Liver (tissue), 9 donors: ENCODE measurements around the gene ADK. TPM values are rescaled to one million over a fixed set of nuclear protein-coding genes. Genes with fewer than 3 reads are reported as not detected.

Experiments
- DNase-seq: peaks from one replicate; pipeline ENCODE4 v3.0.0-alpha.2; 2017; ENCODE audit warnings: low spot score
- H3K27ac ChIP-seq, 2 donors: one replicate each; pipeline ENCODE4 v1.7.0; 2013; ENCODE audit warnings: inconsistent platforms in 2 of 2, low read length in 2 of 2, control low read depth in 1 of 2, low read depth in 1 of 2, mild to moderate bottlenecking in 1 of 2
- H3K27me3 ChIP-seq, 4 donors: one replicate each; pipeline versions ENCODE4 v1.6.1 to v1.7.0; 2013; ENCODE audit warnings: low read length in 3 of 4, inconsistent platforms in 1 of 4, mild to moderate bottlenecking in 1 of 4, moderate library complexity in 1 of 4; ENCODE audit not compliant: control insufficient read depth in 4 of 4, insufficient read depth in 4 of 4
- H3K36me3 ChIP-seq, 4 donors: one replicate each; pipeline versions ENCODE4 v1.6.1 to v1.7.0; 2013; ENCODE audit warnings: low read length in 3 of 4, mild to moderate bottlenecking in 3 of 4, low read depth in 1 of 4, moderate library complexity in 1 of 4; ENCODE audit not compliant: control insufficient read depth in 4 of 4, insufficient read depth in 3 of 4
- H3K4me1 ChIP-seq, 4 donors: one replicate each; pipeline versions ENCODE4 v1.6.1 to v1.7.0; 2013; ENCODE audit warnings: low read length in 3 of 4, mild to moderate bottlenecking in 3 of 4, moderate library complexity in 1 of 4; ENCODE audit not compliant: control insufficient read depth in 4 of 4, insufficient read depth in 4 of 4
- H3K4me3 ChIP-seq, 3 donors: one replicate each; pipeline versions ENCODE4 v1.6.1 to v1.7.0; 2013; ENCODE audit warnings: low read length in 3 of 3, control low read depth in 1 of 3, low read depth in 1 of 3, mild to moderate bottlenecking in 1 of 3
- H3K9ac ChIP-seq, 2 donors: one replicate each; pipeline ENCODE4 v1.7.0; 2013; ENCODE audit warnings: low read length in 2 of 2, mild to moderate bottlenecking in 2 of 2, moderate library complexity in 2 of 2, control low read depth in 1 of 2, low read depth in 1 of 2
- H3K9me3 ChIP-seq, 4 donors: one replicate each; pipeline versions ENCODE4 v1.6.1 to v1.7.0; 2013; ENCODE audit warnings: low read length in 3 of 4; ENCODE audit not compliant: control insufficient read depth in 4 of 4
- ATF3 ChIP-seq: IDR thresholded peaks from 2 replicates; pipeline ENCODE4 v1.6.1; 2016; ENCODE audit warnings: antibody characterized with exemption
- CTCF ChIP-seq: fragments of 150-350 bp; IDR thresholded peaks from 2 replicates; pipeline ENCODE4 v1.5.1; 2017; ENCODE audit warnings: improper control_type of control experiment, low read depth, low read length; ENCODE audit not compliant: missing input control
- EGR1 ChIP-seq, 2 donors: IDR thresholded peaks; 2 replicates each; pipeline ENCODE4 v1.6.1; 2016 to 2018; ENCODE audit warnings: antibody characterized with exemption in 2 of 2, low read depth in 2 of 2
- FOXA1 ChIP-seq: IDR thresholded peaks from 2 replicates; pipeline ENCODE4 v1.6.1; 2016; ENCODE audit warnings: antibody characterized with exemption
- FOXA2 ChIP-seq: IDR thresholded peaks from 2 replicates; pipeline ENCODE4 v1.6.1; 2016; ENCODE audit warnings: antibody characterized with exemption
- GABPA ChIP-seq, 2 donors: IDR thresholded peaks in 1 of 2; conservative IDR thresholded peaks in 1 of 2; 2 replicates each; pipeline ENCODE4 v1.6.1; 2016; ENCODE audit warnings: antibody characterized with exemption in 2 of 2, mild to moderate bottlenecking in 1 of 2, moderate library complexity in 1 of 2
- HNF4A ChIP-seq, 2 donors: conservative IDR thresholded peaks; 2 replicates each; pipeline ENCODE4 v1.6.1; 2016; ENCODE audit warnings: antibody characterized with exemption in 2 of 2, mild to moderate bottlenecking in 2 of 2
- HNF4G ChIP-seq: IDR thresholded peaks from 2 replicates; pipeline ENCODE4 v1.6.1; 2016; ENCODE audit warnings: antibody characterized with exemption
- JUND ChIP-seq, 2 donors: IDR thresholded peaks; 2 replicates each; pipeline ENCODE4 v1.6.1; 2016; ENCODE audit warnings: antibody characterized with exemption in 2 of 2
- MAX ChIP-seq: IDR thresholded peaks from 2 replicates; pipeline ENCODE4 v1.6.1; 2016; ENCODE audit warnings: antibody characterized with exemption
- NR2F2 ChIP-seq: IDR thresholded peaks from 2 replicates; pipeline ENCODE4 v1.6.1; 2016; ENCODE audit warnings: antibody characterized with exemption
- RAD21 ChIP-seq, 2 donors: IDR thresholded peaks; 2 replicates each; pipeline ENCODE4 v1.6.1; 2016; ENCODE audit warnings: antibody characterized with exemption in 2 of 2, mild to moderate bottlenecking in 2 of 2
- REST ChIP-seq: IDR thresholded peaks from 2 replicates; pipeline ENCODE4 v1.6.1; 2016; ENCODE audit warnings: antibody characterized with exemption, mild to moderate bottlenecking
- RXRA ChIP-seq, 2 donors: IDR thresholded peaks; 2 replicates each; pipeline ENCODE4 v1.6.1; 2017 to 2018; ENCODE audit warnings: antibody characterized with exemption in 2 of 2, mild to moderate bottlenecking in 1 of 2
- SP1 ChIP-seq: IDR thresholded peaks from 2 replicates; pipeline ENCODE4 v1.6.1; 2018; ENCODE audit warnings: antibody characterized with exemption, mild to moderate bottlenecking
- TAF1 ChIP-seq: conservative IDR thresholded peaks from 2 replicates; pipeline ENCODE4 v1.6.1; 2016; ENCODE audit warnings: antibody characterized with exemption, mild to moderate bottlenecking
- YY1 ChIP-seq: IDR thresholded peaks from 2 replicates; pipeline ENCODE4 v1.6.1; 2016; ENCODE audit warnings: antibody characterized with exemption, mild to moderate bottlenecking
- ZBTB33 ChIP-seq: IDR thresholded peaks from 2 replicates; pipeline ENCODE4 v1.6.1; 2016; ENCODE audit warnings: antibody characterized with exemption
- WGBS: extraction: QIAGEN DNeasy Blood & Tissue Kit; methylation state at CpG from one replicate; pipeline ENCODE4 v1.1.7; 2013; 5-methylcytosine and 5-hydroxymethylcytosine counted together
- polyA plus RNA-seq, 2 donors: library from polyadenylated mRNA; stranded (reverse) in 1 of 2; unstranded in 1 of 2; fragments of 200-250 nt in 1 of 2; fragments of >200 nt in 1 of 2; fragmentation: Nextera tagmentation in 1 of 2; extraction: Ambion mirVana in 1 of 2; gene quantifications; one replicate each; pipeline versions ENCODE4 v1.2.1 to v1.2.3, GENCODE V29; 2013 to 2015
- total RNA-seq, 2 donors: library from RNA; depleted of rRNA; stranded (reverse); fragments of >200 nt; gene quantifications; one replicate each; pipeline ENCODE4 v1.2.3, GENCODE V29; 2014
- donor health status: healthy.
- donor health status: healthy.
- donor health status: healthy.
- donor health status: healthy.
- donor health status: healthy.

ADK gene
- total and polyA plus RNA-seq, 4 donors: 18.0 to 110 (median 65.5) TPM

- no peak overlapping the region for H3K4me3 ChIP-seq
- H3K9ac ChIP-seq: no peak overlapping the region
- H3K27ac ChIP-seq: no peak overlapping the region
- TF ChIP-seq ATF3 (no peak), NR2F2 (no peak), CTCF (no peak), FOXA1 (no peak), HNF4G (no peak), ZBTB33 (no peak), MAX (no peak)
- no peaks in the 10 kb centered on the region for H3K4me1 ChIP-seq
- H3K27me3 ChIP-seq: no peaks in the 10 kb centered on the region
- DNase-seq: no peak
- no peaks in the 10 kb centered on the region for H3K9me3 ChIP-seq
- WGBS: 79% methylated on average over 4 of the region's 4 CpGs
- H3K36me3 ChIP-seq: no peaks in the 10 kb centered on the region
Observed at GRCh38 chr10:74730246-74730645, 579.2 kb downstream of the ADK start.

GRCh38 chr10:74733612-74734011 lies 582.6 kb downstream of the ADK start:
- H3K27me3 ChIP-seq: no peaks in the 10 kb centered on the region
- 95% methylated on average over 1 of the region's 1 CpG for WGBS
- H3K4me3 ChIP-seq: no peak overlapping the region
- no peak overlapping the region for H3K9ac ChIP-seq
- TF ChIP-seq REST: no peak
- no peak for TF ChIP-seq EGR1 (IDR thresholded peaks at IDR 0.05; ENCODE audit: low read depth in 2 of 2)
- no peak for TF ChIP-seq CTCF
- no peak for TF ChIP-seq HNF4G
- no peak for TF ChIP-seq FOXA2
- TF ChIP-seq MAX: no peak
- TF ChIP-seq NR2F2: no peak
- no peak for TF ChIP-seq JUND (IDR thresholded peaks at IDR 0.05)
- TF ChIP-seq GABPA (IDR thresholded peaks at IDR 0.05 in 1 of 2, conservative IDR thresholded peaks at IDR 0.05 in 1 of 2): no peak
- TF ChIP-seq RAD21 (IDR thresholded peaks at IDR 0.05): no peak
- TF ChIP-seq ATF3: no peak
- no peak for TF ChIP-seq YY1
- TF ChIP-seq TAF1: no peak
- TF ChIP-seq RXRA (IDR thresholded peaks at IDR 0.05): no peak
- no peak for TF ChIP-seq HNF4A (conservative IDR thresholded peaks at IDR 0.05)
- TF ChIP-seq ZBTB33: no peak
- no peak for TF ChIP-seq SP1
- TF ChIP-seq FOXA1: no peak
- no peaks in the 10 kb centered on the region for H3K4me1 ChIP-seq
- DNase-seq: no peak
- no peak overlapping the region for H3K27ac ChIP-seq
- no peaks in the 10 kb centered on the region for H3K9me3 ChIP-seq
- no peaks in the 10 kb centered on the region for H3K36me3 ChIP-seq
